ENCODE measurements around the gene TACSTD2.

DNA sequence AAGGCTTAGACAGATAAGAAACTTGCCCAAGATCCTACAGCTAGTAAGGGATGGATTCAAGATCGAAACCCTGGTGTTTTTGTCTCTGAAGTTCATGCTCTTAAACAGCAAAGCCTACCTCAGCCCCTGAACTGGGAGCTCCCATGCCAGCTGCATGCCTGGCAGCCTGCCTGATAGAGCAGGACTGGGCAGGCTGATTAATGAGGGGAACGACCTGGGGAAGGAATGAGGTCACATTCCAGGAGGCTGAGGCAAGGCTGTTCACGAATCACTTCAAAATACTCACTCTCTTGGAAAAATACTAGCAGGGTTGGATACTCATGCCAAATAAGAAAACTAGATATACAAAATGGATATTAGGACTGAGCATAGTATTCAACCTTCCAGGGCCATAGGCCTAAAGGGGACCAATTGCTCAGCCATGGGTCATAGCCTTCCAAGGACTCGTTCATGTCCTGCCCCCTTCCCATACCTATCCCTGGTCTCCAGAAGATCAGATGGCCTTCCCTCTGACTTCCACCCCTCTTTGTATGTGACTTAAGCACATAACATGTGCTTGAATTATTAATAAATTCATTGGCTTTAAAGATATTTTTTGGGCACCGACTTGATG, 15.6 kb upstream of the TACSTD2 start:
- TF ChIP-seq CTCF (IDR thresholded peaks at IDR 0.05) (no peak), EZH2 (IDR thresholded peaks at IDR 0.05; ENCODE audit: borderline replicate concordance, insufficient read depth, low read depth, low read length, poor library complexity, severe bottlenecking) (no peak)
